Astrocyte of the hippocampus (primary cell): Measurements from ENCODE around the gene BRF1.

Experiments
- DNase-seq: peaks from one replicate; pipeline ENCODE4 v3.0.0; 2011; ENCODE audit warnings: low read depth, low spot score

Gene BRF1

DNA sequence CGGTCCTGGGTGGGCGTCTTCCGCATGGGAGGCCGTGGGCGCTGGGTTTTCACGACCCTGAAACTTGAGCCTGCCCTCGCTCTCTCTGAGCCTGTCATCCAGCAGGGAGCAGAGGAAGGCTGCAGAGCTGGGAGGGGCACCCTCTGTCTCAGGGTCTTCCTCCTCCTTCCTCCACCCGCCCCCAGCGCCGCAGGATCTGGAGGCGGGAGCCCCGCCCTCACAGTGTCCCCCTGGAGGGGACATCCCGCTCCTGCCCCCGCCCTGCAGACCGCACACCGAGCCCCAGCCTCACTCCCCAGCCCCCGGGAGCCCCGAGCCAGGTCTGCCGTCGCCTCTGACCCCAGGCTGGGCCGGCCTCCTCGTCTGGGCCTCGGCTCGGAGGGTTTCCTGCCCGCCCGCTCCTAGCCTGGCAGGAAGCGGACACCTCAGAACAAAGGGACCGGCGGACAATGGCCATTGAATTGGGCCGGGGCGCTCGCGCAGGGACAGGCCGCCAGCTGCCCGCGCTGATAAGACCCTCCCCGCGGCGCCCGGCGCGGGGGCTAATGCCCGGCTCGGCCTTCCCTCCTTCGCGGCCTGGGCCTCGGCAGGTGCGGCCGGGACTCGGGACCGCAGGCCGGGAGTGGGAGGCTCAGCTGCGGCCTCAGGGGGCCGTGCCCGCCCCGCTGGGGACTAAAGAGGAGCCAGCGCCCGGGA, 104.4 kb downstream of the BRF1 start:
- DNase-seq = no peak

DNA sequence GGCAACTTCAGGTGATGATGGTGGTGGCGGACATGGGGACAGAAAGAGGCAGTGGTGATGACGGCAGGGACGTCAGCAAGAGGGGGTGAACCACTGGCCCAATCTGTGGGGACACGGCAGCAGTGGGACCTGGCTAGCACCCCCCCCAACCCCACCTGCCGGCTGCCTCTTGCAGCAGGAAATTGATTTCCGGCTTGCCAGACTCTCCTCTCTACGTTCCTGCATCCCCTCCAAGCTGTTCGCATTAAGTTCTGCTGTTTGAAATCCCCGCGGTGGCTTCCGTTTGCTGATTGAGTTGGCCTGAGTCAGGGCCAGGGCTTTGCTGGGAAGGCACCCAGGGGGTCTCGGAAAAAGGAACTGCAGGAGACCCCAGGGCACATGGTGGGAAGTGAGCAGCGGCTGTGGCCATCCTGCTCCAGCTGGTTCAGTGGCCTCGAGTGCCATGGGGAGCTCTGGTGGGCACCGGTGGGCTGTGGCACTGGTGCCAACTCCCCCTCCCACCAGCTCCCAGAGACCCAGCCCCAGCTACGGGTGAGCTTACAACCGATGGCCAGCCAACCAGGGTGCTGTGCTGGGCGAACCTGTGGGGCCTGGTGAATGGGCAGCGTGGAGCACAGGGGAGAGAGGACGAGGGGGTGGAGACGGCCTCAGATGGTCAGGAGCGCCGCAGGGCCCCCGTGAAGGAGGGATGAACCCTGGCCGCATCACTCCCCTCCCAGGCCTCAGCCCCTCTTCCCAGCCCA, 105.1 kb downstream of the BRF1 start:
- DNase-seq = no peak

DNA sequence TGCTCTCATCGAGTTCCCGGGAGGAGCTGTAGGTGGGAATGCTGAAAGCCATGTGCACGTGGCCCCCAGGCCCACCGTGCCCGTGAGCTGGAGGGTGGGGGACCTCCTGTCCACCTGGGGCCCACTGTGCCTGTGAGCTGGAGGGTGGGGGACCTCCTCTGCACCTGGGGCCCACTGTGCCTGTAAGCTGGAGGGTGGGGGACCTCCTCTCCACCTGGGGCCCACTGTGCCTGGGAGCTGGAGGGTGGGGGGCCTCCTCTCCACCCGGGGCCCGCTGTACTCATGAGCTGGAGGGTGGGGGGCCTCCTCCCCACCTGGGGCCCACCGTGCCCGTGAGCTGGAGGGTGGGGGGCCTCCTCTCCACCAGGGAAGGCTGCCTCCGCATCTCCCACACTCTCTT, 105.8 kb downstream of the BRF1 start:
- no peak for DNase-seq

DNA sequence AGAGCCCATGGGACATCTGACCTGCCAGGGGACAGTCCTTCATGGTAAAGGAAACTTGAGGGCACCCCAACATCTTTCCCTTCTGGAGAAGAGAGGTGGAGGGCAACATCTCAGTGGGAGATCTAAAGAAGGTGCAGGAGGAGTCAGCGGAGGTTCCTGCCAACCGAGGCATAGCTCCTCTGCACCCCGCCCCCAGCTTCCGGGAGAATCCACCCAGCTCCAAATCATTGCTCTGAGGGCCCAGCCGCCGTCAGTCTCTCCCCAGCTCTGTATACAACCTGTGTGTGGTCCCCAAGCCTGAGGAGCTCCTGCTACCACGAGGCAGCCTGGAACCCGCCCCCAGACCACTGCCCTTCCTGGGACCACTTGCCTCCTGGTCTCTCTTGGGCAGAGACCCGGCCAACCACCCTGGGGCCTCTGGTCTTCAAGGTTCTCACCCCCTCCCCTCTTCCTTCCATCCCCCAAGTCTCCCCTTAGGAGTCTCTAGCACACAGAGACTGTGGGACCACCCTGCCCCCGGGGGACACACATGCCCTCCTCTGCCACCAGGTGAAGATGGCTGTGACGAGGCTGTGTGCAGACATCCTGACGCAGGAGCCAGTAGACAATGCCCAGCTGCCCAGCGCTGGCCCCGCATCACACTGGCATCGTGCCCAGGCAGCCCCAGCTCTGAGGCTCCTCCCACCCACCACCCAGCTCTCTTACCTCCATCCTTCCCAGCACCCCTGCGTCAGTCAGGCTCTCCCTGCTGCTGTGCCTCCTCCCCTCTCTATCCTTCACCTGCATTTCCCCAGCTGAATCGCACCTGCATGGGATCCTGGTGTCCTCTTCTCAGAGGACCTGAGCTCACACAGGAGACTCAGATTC, 106.7 kb downstream of the BRF1 start:
- DNase-seq = peak; percentile 54

DNA sequence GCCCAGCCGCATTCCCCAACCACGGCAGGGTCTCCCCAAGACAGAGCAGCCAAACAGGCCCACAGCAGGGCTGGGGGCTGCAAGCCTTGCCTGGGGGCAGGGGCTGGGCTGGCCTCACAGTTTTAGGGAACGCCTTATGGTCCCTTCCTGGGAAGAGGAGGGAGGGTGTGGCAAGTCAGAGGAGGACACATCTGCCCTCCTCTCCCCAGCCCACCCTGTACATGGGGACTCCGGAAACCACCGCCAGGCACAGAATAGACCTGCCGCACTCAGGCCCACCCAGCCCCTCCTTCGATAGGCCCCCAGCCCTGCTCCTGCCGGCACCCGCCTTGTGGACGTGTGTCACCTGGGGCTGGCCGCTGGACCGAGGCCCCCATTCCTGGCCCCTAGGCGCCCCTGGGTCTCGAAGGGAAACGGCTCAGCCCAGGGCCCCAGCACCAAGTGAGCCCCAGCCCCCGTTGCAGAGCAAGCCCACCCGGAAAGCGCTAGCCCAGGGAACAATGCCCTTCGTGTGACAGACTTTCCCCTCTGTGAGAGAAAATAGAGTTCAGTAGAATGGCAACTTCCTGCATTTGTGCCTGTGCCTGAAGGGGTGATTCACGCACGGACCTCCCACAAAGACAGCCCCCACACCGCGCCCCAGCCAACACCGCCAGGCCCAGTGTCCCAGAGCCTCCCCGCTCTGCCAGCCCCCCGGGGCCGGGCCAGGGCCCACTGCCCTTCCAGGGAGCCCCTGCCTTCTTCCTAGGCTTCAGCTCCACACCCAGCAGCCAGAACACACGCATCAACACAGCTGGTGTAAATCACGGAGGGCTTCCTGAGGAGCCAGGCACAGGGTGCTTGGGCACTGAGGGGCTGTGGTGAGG, 107.7 kb downstream of the BRF1 start:
- DNase-seq = peak; percentile 56

DNA sequence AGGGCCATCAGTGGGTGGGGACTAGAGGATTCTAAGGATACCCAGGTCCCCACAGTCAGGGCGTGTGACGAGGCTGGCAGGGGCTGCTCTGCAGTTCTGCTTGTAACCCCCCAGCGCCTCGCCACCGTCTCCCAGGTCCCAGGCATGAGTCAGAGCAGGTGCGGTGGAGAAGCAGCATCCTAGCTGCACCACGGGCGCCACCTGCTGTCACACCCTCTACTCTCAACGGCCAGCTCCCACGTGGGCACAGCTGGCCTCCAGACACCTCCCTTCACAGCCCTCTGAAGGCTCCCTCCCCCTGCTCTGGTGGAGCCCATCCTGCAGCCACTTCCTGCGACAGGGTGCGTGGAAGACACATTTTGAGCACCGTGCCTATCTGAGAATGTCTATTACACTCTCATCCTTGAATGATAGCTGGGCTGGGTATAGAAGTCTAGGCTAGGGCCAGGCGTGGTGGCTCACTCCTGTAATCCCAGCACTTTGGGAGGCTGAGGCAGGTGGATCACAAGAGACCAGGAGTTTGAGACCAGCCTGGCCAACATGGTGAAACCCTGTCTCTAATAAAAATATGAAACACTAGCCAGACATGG, 112.8 kb downstream of the BRF1 start:
- no peak for DNase-seq

DNA sequence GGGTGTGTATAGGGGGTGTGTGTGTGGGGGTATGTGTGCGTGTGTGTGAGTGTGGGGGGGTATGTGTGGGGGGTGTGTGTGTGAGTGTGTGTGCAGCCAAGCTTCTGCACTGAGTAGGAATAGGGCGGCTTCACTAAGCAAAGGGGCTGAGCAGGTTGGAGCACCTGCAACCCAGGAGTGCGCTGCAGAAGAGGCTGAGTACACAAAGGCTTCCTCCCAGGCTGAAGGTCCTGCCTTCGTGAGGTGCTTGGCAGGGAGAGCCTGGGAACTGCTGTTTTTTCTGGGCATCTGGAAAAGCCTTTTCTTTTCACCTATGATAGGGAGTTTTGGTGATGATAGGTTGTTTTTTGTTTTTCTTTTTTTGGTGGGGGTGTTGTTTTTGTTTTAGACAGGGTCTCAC, 113.7 kb downstream of the BRF1 start:
- no peak for DNase-seq

DNA sequence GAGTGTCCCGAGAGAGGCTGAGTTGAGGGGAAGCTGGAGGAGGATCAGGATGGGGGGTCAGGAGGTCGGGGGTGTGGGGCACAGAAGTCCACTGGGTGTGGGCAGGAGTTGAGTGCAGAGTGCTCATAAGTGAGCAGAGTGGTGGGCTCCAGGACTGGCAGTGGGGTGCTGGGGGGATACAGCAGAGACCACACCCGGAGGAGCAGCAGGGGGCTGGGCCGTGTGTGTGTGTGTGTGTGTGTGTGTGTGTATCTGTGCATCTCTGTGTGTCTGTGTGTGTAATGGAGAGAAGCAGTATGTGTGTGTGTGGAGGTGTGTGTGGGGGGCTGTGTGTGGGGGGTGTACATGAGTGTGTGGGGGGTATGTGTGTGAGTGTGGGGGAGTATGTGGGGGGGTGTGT, 114.8 kb downstream of the BRF1 start:
- DNase-seq = no peak

DNA sequence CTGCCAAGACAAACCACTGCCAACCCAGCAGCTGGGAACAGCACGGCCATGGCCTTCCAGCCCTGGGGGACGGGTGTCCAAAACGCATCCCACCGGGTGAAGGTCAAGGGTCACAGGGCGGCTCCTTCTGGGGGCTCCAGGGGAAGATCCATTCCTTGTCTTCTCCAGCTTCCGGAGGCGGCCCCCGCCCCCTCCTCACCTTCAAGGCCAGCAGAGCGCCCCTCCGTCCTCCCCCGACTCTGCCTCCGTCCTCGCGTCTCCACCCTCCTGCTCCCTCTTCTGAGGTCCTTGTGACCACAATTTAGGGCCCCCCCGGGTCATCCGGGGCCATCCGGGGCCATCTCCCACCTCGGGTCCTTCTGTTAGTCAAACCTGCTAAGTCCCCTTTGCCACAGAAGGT, 115.8 kb downstream of the BRF1 start:
- no peak for DNase-seq

DNA sequence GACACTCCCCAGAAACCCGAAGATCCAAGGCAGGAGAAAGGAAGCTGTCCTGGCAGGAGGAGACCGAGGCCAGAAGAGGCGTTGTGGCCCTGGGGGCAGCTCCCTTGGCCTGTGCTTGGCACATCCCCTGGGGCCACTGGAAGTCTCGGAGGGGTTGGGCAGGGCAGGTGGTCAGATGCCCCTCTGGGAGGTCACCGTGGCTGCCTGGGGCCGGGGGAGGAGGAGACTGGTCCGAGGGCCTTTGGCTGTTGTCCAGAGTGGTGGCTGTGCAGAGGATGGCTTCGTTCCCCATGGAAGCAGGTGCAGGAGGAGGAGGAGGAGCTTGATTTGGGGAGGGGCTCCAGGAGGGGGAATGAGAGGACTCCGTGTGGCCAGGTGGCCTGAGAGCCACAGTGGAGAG, 116.3 kb downstream of the BRF1 start:
- DNase-seq = no peak

DNA sequence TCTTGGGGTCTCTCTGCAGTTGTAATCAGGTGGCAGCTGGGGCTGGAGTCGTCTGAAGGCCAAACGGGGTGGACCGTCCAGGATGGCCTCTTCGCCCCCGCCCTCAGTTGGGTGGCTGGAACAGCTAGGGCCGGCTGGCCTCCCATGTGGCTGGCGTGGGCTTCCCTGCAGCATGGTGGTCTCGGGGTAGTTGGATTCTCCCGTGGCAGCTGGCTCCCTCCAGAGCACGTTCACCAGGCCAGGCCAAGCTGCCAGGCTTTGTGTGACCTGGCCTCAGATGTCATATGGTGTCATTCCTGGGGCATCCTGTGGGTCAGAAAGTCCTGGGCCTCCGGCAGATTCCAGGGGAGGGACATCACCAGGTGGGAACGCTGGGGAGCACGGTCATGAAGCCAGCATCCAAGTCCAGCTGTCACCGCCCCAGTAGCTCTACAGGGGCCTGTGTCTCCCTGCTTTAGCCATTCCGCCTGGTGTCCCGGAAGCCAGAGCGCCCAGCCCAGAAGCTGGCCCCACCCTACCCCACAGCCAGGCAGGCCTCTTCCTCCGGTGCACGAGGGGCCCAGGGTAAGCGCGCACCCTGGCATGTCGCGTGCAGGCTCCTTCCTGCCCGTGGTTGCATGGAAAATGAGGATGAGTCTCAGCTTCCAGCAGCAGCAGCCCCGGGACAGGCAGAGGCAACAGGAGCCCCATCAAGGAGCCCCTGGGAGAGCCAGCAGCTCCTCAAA, 118.3 kb downstream of the BRF1 start:
- DNase-seq = no peak

DNA sequence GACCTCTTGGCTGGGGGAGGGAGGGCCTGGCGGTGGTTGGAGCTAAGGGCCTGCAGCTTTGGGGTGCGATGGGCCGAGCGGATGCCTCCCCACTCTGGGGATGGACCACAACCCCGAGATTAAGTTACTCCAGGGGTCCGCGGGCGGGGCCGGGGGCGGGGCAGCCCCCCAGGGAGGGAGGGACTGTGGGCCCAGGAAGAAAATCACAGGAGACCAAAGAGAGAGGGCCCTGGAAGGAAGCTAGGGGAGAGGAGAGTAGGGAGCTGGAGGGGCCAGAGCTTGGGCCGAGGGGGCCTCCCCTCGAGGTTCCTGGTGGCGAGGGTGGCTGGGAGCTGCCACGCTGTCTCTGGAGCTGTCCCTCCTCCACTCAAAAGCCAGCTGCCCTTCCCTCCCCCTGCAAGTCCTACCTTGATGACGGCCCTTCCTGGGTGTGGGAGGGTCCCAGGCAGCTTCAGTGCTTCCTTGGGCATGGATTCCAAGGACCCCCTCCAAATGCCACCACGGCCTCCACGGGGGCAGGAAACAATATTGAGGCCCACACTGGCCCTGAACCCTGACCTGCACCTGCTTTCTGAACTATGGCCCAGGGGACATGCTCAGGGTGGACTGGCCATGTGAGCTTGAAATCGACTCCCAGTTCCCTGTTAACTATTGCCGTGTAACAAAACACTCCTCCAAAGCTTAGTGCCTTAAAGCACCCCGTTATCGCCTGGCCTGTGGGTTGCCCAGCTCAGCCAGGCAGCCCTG, 119.1 kb downstream of the BRF1 start:
- DNase-seq = no peak

DNA sequence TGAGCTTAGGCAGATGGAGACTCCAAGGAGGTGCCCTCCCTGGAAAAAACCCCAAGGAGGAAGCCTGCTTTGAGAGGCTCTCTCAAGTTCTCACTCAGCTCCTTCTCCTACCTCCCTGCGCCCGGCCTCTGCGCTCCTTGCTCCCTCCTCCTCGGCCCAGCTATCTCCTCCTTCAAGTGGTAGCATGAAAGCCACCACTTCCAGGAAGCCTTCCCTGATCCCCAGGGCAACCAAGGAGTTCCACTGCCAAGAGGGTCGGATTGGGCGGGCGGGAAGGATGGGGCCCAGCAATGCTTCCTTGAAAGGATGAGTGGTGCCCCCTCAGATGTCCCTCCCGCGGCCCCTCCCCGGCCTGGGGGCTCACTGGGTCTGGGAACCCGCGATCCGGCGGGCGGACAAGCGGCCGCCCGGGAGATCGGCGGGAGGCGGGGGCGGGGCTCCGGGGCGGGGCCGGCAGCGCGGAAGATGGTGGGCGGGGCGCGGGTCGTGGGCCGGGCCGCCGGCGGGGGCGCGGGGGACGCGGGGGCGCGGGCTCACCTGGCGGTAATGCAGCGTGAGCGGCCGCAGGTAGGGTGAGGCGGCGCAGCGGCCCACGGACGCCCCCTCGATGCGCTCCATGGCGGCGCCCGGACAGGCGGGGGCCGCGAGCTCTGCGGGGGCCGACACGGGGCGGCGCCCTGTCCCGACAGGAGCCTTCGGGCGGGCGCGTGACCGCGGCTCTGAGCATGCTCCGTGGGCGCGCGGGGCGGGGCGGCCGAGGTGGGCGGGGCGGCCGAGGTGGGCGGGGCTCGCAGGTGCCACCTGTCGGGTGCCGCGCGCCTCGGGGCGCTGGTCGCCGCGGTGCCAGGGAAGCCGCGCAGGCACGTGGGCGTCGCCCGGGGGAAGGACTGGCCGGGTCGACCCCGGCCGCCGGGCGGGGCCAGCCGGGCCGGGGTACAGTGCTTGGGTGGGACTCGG, 119.9 kb downstream of the BRF1 start, which contains the start of gene NUDT14:
TSS of gene NUDT14 (minus strand) at position 721 of the 957 bp plus-strand sequence. CDS start at position 618, 103 bp downstream.
- DNase-seq = peak; percentile 85

DNA sequence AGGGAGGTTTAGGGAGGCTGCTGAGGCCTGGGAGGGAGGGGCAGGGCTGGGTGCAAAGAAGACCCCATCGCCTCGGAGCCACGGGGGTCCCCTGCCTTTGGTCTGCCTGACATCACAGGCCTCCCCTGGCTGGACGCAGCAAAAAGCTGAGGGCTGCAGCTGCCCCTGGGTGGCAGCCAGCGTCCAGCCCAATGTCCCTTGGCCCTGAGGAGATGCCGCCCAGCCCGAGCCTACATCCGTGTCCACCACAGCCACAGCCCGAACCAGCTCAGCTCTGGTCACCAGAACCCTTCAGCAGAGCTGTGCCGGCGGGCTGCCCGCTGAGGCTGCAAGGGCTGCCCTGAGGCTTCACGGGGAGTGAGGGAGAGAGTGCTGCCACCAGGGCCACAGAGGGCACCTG, 121.6 kb downstream of the BRF1 start:
- DNase-seq = no peak

DNA sequence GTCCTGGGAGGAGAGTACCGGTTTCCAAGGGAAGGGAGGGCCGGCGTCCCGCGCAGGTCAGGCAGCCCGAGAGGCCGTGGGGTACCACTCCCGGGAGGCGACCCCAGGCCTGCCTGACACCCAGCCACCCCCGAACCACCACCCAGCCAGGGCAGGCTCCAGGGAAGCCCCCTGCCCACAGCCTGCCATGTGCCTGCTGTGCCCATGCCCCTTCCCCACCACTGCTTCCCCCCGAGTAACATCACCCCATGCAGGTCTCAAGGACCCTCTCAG, 122.0 kb downstream of the BRF1 start:
- DNase-seq = no peak

DNA sequence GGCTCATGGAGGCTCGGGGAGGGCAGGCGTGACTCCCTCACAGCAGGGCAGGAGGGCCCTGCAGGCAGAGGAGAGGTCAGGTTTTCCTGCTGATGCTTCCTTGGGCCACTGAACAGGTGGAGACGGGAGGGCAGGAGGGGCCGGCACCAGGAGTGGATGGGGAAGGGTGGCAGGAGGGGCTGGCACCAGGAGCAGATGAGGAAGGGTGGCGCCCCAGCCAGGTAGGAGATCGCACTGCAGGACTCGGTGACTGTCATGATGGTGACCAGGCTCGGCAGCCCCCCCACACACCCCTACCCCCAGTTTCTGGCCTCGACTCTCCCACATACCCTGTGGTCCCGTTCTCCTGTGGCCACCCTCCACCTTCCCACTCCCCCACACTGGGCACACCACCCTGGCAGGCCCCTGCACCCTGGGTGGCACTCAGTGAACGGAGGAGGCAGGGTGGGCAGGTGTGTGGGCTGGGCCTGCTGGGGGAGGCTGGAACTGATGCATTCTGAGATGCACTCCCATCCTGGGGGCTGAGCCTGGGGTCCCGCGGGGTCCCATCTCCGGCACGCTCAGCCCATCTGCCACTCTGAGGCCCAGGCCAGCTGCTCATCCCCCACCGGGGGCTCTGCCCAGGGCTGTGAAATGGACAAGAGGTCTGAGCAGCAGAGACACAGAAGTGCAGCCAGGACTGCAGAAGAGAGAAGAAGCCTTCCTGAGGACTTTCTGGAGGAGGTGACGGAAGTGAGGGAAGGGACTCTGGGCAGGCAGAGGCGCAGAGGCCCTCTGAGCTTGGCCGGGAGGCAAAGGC, 122.5 kb downstream of the BRF1 start:
- DNase-seq = no peak

DNA sequence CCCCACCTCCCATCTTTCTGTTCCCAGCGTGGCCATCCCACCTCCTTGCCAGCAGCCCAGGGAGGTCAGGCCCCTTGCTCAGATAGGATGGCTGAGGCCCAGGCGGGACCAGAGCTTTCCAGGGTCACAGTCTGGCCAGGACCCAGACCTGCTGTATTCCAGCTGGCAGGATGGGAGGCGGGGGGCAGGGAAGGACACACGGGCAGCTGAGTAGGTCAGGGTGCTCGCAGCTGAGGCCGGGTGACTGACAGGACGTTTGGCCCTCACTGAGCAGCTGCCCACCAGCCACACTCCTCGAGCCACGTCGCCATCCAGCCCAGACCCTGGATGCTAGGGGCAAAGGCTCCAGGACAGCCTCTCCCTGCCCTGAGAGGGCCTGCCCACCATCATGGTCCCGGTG, 123.7 kb downstream of the BRF1 start:
- no peak for DNase-seq

DNA sequence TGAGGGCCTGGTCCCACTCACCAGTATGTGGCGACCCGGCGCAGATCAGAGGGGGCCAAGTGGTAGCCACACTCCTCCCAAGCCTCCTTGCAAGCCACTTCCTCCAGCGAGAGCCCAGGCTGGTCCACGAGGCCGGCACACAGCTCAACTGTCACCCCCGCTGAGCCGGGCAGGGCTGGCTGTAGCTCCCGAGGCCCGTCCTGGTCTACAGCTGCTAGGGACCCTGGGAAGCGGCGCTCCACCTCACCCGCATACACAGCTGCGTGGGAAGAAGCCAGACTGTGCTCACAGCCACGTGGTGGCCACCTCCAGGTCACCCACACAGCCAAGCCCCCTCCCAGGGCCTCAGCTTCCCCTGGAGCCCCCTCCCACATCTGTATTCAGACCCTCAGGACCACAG, 124.3 kb downstream of the BRF1 start:
- no peak for DNase-seq
